IPS-18c (cell line): ENCODE measurements around the gene SLA2.
A peak's percentile ranks its signal among the peaks of the same experiment; 100 is the strongest.
"Not testable (repeated sequence)": the region's sequence is repeated elsewhere in the genome, so short reads cannot be mapped to it uniquely, and the experiment has no call there.

Source experiments
- H3K4me3 ChIP-seq: 2 replicates; pipeline ENCODE4 v1.7.0; 2013; ENCODE audit warnings: low read depth, mild to moderate bottlenecking, low read length, moderate library complexity; ENCODE audit not compliant: insufficient read depth
- H3K9me3 ChIP-seq: one replicate; pipeline ENCODE4 v1.6.1; 2013; ENCODE audit warnings: mild to moderate bottlenecking, low read length, moderate library complexity; ENCODE audit not compliant: control insufficient read depth, insufficient read depth

SLA2 gene

GRCh38 chr20:36571564-36572504 is 74.2 kb downstream of the SLA2 start:
- peak overlapping the region; percentile 50; the same call in 1 of the 2 replicates for H3K4me3 ChIP-seq

GRCh38 chr20:36569847-36570429 is 76.1 kb downstream of the SLA2 start:
- no peaks in the 10 kb centered on the region for H3K9me3 ChIP-seq
- no peak overlapping the region for H3K4me3 ChIP-seq

More at GRCh38 chr20:36571564-36572504, 74.2 kb downstream of the SLA2 start:
- H3K9me3 ChIP-seq, result no peaks in the 10 kb centered on the region

DNA sequence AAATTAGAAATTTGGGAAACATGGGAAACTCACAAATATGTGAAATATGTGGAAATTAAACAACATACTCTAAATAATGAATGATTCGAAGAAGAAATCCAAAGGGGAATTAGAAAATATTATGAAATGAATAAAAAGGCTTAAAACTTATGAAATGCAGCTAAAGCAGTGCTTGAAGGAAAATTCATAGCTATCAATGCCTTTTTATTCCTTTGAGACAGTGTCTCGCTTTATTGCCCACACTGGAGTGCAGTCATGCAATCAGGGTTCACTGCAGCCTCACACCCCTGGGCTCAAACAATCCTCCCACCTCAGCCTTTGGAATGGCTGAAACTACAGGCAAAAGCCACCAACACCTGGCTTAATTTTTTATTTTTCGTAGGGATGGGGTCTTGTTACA is 80.5 kb downstream of the SLA2 start:
- peaks cover 3% of the 10 kb centered on the region for H3K9me3 ChIP-seq
- no peak overlapping the region for H3K4me3 ChIP-seq

GRCh38 chr20:36564726-36565121 is 81.3 kb downstream of the SLA2 start:
- H3K9me3 ChIP-seq, H3K4me3 ChIP-seq: not testable (repeated sequence)

GRCh38 chr20:36564078-36564725 is 81.8 kb downstream of the SLA2 start:
- not testable (repeated sequence) for H3K9me3 ChIP-seq, H3K4me3 ChIP-seq

DNA sequence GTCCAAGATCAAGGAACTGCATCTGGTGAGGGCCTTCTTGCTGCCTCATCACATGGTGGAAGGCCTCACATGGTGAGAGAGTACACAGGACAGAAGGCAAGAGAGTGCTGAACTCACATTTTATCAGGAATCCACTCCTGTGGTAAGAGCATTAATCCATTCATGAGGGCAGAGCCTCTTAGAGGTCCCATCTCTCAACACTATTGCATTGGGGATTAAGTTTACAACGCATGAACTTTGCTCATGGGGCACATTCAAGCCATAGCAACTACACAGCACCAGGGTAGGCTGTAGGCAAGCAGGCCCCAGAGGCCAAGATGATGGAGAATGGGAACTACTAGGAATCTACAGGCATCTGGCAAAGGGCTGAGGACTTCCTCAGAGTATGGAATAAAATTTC is 82.6 kb downstream of the SLA2 start:
- Histone ChIP-seq H3K9me3 (peaks cover 3% of the 10 kb centered on the region), H3K4me3 (no peak overlapping the region)

- no peak overlapping the region for H3K4me3 ChIP-seq
- peaks cover 5% of the 10 kb centered on the region for H3K9me3 ChIP-seq
These were observed 83.3 kb downstream of the SLA2 start for GRCh38 chr20:36562724-36563123.
